GM18517 (cell line): ENCODE measurements around the gene UPF3A.

ENCODE experiments used
- ATAC-seq: cut with Tn5 transposase; IDR thresholded peaks from one replicate; pipeline ENCODE4 v1.9.1; 2021; ENCODE audit warnings: mild to moderate bottlenecking, moderate library complexity; ENCODE audit not compliant: unreplicated experiment

UPF3A gene

GRCh38 chr13:114299604-114300305 lies 18.4 kb downstream of the UPF3A start:
- ATAC-seq = no peak

- ATAC-seq = no peak
These were observed 22.4 kb downstream of the UPF3A start for GRCh38 chr13:114303700-114304327.

GRCh38 chr13:114304346-114305034 lies 23.1 kb downstream of the UPF3A start:
- ATAC-seq = no peak

- no peak for ATAC-seq
These were observed 27.7 kb downstream of the UPF3A start for GRCh38 chr13:114309086-114309485.

- ATAC-seq = no peak
These were observed 28.5 kb downstream of the UPF3A start for GRCh38 chr13:114309806-114310410.

GRCh38 chr13:114310956-114311355 lies 29.6 kb downstream of the UPF3A start:
- no peak for ATAC-seq

GRCh38 chr13:114311387-114311786 lies 30.0 kb downstream of the UPF3A start:
- no peak for ATAC-seq

GRCh38 chr13:114311908-114312307 lies 30.5 kb downstream of the UPF3A start:
- ATAC-seq = no peak

- peak; percentile 27 for ATAC-seq
These were observed 31.9 kb downstream of the UPF3A start for GRCh38 chr13:114313061-114313860.

- ATAC-seq = peak; percentile 84
These were observed 32.9 kb downstream of the UPF3A start, which contains the start of gene CHAMP1 for GRCh38 chr13:114314074-114314912. Gene CHAMP1 (plus strand): TSS chr13:114314503. CDS start chr13:114323843, 9,340 bp downstream.

- ATAC-seq = no peak
These were observed 33.8 kb downstream of the UPF3A start for GRCh38 chr13:114315074-114315785.

GRCh38 chr13:114318624-114319023 lies 37.2 kb downstream of the UPF3A start:
- ATAC-seq = no peak

- ATAC-seq = no peak
These were observed 38.1 kb downstream of the UPF3A start for GRCh38 chr13:114319441-114319913.

GRCh38 chr13:114320065-114320464 lies 38.7 kb downstream of the UPF3A start:
- ATAC-seq = no peak

- ATAC-seq = no peak
These were observed 39.9 kb downstream of the UPF3A start for GRCh38 chr13:114321256-114321655.

GRCh38 chr13:114323349-114323748 lies 41.9 kb downstream of the UPF3A start:
- ATAC-seq = no peak

GRCh38 chr13:114324334-114324733 lies 42.9 kb downstream of the UPF3A start:
- ATAC-seq = no peak

GRCh38 chr13:114325729-114326128 lies 44.3 kb downstream of the UPF3A start:
- no peak for ATAC-seq

GRCh38 chr13:114328034-114328433 lies 46.6 kb downstream of the UPF3A start:
- ATAC-seq = no peak
